Subcutaneous adipose tissue (tissue), 4 donors: ENCODE results near the gene JAKMIP2. TPM values are rescaled to one million over a fixed set of nuclear protein-coding genes. Genes with fewer than 3 reads are reported as not detected.

Experiments used
- CTCF ChIP-seq: fragments of 450-650 bp; IDR thresholded peaks from one replicate; pipeline ENCODE4 v1.5.1; 2016; ENCODE audit warnings: low read depth, mild to moderate bottlenecking, control low read depth, antibody characterized with exemption, moderate library complexity
- total RNA-seq, 4 donors: library from RNA; depleted of rRNA; stranded (reverse); fragments of >200 nt; gene quantifications; one replicate each; pipeline ENCODE4 v1.1.0, GENCODE V29; 2016

Gene JAKMIP2
- total RNA-seq, 4 donors from 2014 or later, result 0.19 to 13.4 (median 2.0) TPM; not detected in 1

DNA sequence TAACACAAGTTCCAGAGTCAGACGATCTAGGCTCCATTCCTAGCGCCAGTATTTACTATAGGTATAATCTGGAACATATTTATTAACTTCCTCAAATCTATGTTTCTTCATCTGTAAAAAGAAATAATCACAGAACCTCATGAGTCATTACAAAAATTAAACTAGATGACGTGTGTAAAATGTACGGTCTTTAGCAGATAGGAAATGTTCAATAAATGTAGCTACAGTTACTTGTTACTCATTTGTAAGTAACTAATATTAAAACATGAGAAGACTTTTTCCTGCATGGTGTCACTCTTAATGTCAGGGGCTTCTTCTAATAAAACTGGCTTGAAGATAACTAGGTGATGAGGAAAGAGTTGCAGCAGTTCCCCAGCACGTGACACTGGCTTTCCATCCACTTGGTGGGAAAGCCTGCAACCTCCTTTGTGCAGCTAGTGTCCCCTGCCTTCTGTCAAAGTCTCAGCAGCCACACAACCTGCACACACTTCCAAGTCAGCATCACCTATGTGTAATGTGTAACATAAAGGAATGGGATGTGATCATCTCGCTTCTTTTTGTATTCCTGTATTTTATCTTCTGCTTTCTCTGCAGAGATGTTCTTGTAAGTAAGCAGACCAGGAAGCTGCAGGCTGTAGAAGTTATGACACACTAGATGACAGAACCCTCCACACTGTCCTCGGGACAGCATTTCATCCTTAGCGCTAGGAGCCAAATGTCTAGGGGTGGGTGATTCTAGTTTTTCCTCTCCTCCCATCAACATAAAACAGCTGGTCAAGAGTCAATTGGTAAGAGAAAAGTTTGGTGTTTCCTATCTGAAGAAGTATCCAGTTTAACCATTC lies 1.8 kb upstream of the JAKMIP2 start:
- TF ChIP-seq CTCF, result no peak

DNA sequence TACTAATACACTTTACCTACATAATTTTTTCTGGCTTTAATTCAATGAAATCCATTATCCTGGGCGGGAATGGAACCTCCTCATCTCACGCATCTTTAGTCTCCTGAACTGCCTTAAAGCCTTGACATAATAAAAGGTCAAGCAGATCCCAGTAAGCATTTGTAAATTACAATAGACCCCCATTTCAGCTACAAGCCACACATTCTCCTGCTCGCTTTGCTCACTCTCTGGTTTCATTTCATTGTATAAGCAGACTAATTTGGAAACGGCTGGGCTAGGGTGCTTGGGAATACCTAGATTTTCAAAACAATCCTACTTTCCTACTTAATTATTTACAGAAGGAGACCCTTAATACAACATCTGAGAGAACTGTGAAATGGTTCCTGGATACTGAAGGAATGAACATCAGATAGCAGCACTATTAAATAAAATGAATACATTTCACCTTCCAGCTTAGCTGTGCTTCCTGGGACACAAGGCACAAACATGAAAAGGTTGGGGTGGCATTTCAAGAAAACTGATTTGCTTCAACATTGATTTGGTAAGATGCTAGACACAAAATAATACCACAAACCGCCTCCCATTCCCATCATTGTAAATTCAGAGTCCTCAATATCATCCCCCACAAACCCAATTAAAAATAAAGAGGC lies 1.5 kb downstream of the JAKMIP2 start:
- no peak for TF ChIP-seq CTCF

DNA sequence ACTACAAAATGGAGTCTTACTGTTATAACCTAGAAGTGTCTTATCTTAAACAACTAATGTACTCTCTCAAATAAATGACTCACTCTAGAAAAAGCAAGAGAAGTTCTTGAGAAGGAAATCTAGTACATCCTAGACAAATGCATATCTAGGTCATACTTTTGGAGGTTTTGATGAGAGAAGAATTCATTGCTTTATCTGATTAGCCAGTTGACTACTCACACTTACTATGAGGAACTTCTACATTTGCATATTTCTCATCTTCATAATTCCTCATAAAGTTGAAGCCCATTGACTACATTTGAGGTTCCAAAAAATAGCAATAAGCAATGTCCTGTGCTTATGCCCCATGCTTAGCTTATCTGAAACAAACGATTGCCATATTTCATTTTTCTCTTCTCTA lies 2.8 kb downstream of the JAKMIP2 start:
- TF ChIP-seq CTCF, result no peak

GRCh38 chr5:147776989-147777388 lies 5.5 kb downstream of the JAKMIP2 start:
- no peak for TF ChIP-seq CTCF

- TF ChIP-seq CTCF, result no peak
Measured at GRCh38 chr5:147773587-147773986, 8.9 kb downstream of the JAKMIP2 start.

DNA sequence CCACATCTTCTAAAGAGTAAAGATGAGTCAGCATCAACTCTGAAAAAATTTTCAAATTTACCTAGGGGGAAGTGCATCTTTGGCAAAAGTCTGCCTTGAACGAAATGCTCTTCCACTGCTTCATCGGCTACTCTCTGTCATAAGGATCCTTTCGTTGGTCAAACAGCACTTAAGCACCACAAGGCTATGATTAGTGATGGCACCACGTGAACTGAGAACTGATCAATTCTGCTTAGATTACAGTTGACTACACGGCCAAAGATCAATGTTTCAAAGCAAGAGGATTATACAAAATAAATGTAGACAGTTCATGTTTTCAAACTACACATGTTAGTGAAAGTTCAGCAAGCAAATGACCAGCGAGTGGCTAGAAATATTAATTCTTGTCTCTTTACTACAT lies 9.4 kb downstream of the JAKMIP2 start:
- no peak for TF ChIP-seq CTCF

GRCh38 chr5:147767048-147767447 lies 15.5 kb downstream of the JAKMIP2 start:
- TF ChIP-seq CTCF, result no peak
